ENCODE measurements around the gene SLCO2A1.

GRCh38 chr3:133953297-133953696, 76.4 kb downstream of the SLCO2A1 start:
- TF ChIP-seq CTCF (IDR thresholded peaks at IDR 0.05) (no peak), POLR2A (IDR thresholded peaks at IDR 0.05) (no peak), POLR2AphosphoS5 (IDR thresholded peaks at IDR 0.05) (no peak)

Measured in gastroesophageal sphincter (tissue), 3 donors.